ENCODE data around the gene ZDBF2.
"Not testable (repeated sequence)": the region's sequence is repeated elsewhere in the genome, so short reads cannot be mapped to it uniquely, and the experiment has no call there.

The ZDBF2 gene

GRCh38 chr2:206323486-206323885, 49.0 kb downstream of the ZDBF2 start:
- no peak for DNase-seq

DNA sequence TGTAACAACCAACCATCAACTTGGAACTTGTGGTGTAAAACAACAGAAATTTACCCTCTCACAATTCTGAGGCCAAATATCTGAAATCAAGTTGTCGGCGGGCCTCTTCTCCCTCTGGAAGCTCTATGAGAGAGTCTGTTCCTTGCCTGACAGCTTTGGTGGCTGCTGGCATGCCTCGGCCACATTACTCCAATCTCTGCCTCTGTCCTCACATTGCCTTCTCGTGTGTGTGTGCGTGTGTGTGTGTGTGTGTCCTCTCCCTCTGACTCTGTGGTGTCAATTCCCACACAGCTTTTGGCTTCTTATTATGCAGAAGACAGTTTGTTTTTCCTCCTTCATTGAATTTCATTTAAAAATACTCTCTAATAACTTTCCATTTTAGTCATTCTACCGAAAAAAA, 50.4 kb downstream of the ZDBF2 start:
- DNase-seq: peak in 7 of 56 donors; percentile 1 to 23 (median 3)

DNA sequence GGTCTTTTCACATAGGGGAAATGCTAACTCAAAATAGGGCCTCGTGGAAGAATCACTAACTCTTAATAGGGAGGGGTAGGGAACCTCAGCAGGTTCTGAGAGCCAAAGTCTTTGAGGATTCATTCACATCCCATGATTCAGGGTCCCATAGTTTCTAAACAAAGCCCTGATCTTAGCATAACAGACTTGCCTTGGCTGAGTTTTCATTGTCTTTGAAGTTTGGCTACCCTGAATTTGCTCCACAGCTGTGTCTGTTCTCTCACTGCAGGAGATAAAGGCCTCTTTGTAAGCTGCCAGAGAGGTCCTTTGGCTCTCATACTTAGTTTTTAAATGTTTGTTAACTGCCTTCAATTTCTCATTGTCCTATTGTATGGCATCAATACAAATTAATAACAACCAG, 54.5 kb downstream of the ZDBF2 start:
- peak in 3 of 56 donors; percentile 1 to 45 (median 3) for DNase-seq

- no peak for DNase-seq
Measured at GRCh38 chr2:206336861-206337260, 62.4 kb downstream of the ZDBF2 start.

- no peak for DNase-seq
Measured at GRCh38 chr2:206337956-206338355, 63.5 kb downstream of the ZDBF2 start.

DNA sequence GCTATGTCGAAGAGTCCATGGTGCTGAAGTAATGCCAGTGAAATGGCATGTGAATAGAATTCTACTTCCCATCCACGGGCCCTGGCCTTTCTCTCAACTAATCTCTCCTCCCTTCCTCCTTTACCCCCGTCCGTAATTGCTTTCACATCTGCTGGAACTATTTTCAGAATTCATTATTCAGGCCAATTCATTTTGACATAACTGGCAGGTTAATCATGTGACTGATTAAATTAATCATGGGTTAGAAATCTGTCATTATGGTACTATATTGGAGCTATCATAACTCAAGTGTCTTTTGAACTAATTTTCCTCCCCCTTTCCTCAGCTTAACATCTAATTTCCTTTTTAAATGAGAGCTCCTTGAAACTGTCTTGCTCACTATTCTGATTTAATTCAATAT, 66.9 kb downstream of the ZDBF2 start:
- DNase-seq: no peak

DNA sequence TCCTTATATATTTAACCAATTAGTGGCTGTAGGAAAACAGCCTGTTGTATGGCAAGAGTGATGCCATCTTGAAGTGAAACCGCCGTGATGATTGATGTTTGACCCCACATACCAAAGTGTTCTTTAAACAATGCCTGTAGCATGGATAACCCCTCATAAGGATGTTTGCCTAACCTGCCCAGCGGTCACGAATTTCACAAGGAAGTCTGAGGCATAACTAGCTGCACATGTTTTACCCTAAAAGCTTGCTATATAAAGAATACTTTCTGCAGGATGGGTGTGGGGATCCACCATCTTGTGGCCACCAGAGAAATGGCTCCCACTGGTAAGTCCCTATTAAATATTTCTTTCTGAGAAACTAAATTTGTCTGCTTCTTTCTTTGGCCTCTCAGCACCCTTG, 68.7 kb downstream of the ZDBF2 start:
- no peak for DNase-seq

DNA sequence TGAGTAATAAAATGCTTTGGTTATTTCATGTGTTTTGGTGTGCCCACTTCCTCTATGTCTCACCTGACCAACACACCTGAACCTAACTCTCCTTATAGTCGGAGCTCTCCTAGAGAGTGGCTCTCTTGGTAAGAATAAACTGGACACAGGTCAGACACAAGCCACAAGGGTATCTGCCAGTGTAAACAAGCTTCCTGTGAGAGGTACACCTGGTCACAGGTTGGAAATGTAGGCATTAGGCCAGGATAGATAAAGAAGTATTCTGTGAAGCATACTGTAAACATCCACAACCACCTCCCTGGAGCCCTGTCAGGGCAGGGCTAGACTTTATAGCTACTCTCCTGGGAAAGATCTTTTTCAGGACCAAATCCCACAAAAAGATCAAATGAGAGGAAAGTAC, 69.4 kb downstream of the ZDBF2 start:
- DNase-seq: no peak

DNA sequence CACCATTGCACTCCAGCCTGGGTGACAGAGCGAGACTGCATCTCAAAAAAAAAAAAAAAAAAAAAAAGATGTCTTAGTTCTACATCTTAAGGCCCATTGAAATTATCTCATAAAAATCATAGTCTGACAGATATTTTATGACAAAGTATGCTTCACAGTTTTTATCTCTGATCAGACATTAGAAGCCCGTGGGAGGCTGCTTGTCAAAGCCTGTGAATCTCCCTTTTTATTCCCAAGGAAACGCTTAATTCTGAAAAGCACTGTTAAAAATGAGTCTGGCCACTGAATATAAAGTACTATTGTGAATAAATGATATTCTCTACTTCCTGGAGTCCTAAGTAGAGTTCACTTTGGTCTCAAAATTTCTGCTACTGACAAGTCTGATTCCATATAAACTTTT, 71.1 kb downstream of the ZDBF2 start:
- DNase-seq: peak in 2 of 56 donors; percentile 0 to 21

- no peak for DNase-seq
Measured at GRCh38 chr2:206349375-206349774, 74.9 kb downstream of the ZDBF2 start.

GRCh38 chr2:206352571-206352970, 78.1 kb downstream of the ZDBF2 start:
- DNase-seq: no peak

DNA sequence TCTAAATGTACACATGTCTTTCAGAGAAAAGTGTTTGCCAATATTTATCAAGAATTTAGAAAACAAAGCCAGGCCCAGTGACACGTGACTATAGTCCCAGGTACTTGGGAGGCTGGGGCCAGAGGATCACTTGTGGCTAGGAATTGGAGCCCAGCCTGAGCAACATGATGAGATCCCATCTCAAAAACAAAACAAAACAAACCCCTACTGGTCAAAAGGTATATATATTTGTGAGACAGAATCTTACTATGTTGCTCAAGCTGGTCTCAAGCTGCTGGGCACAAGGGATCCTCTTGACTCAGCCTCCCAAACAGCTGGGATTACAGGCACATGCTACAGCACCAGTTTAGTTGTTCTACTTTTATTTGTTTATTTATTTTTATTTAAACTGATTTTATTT, 79.2 kb downstream of the ZDBF2 start:
- no peak for DNase-seq

DNA sequence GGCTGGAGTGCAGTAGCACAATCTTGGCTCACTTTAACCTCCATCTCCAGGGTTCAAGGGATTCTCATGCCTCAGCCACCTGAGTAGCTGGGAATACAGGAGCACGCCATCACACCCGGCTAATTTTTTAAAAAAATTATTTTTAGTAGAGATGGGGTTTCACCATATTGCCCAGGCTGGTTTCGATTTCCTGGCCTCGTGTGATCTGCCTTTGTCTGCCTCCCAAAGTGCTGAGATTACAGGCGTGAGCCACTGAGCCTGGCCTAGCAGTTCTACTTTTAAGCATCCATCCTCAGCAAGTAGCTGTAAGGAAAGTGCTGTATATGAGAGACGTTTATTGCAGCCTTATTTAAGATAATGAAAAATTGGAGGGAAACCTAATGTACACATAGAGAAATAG, 79.7 kb downstream of the ZDBF2 start:
- no peak for DNase-seq

DNA sequence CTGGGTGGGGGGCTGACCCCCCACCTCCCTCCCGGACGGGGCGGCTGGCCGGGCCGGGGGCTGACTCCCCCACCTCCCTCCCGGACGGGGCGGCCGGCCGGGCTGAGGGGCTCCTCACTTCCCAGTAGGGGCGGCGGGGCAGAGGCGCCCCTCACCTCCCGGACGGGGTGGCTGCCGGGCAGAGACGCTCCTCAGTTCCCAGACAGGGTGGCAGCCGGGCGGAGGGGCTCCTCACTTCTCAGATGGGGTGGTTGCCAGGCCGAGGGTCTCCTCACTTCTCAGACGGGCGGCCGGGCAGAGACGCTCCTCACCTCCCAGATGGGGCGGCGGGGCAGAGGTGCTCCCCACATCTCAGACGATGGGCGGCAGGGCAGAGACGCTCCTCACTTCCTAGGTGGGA, 82.4 kb downstream of the ZDBF2 start:
- DNase-seq: not testable (repeated sequence)

GRCh38 chr2:206360840-206361239, 86.4 kb downstream of the ZDBF2 start:
- DNase-seq: not testable (repeated sequence)

DNA sequence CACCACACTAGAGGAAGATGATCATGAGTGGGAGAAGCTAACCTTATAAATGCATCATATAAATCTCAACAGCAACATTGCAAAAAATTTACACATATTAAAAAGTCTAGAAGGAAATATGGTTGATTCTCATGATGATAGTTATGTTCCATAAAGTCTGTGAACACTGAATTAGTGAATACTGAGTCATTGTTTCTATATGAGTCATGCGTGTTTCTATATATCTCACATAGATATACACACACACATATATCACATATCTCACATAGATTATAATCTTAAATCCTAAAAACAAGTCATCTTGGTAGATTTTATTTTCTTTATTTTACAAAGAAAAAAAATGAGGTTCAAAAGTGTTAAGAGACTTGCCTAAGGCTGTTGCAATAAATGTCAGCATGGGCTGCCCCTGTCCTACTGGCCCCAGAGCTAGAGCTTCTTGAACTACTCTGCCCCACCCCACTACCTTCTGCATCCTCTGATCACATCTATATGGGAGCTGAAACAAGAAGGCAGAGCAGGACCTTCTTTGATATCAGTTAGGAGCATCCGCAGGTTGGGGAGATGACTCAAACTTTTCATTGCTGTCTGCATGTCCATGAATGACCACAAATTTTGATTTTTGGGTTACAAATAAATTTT, 87.1 kb downstream of the ZDBF2 start:
- DNase-seq: no peak

Measured in amygdala (tissue), 56 donors.